GM18951 (cell line): ENCODE data around the gene NCOA6.

Source experiments
- POLR2A ChIP-seq: IDR thresholded peaks from 4 replicates; pipeline ENCODE4 v1.6.1; 2011; ENCODE audit warnings: mild to moderate bottlenecking; ENCODE audit not compliant: insufficient read length, insufficient read depth; ENCODE audit errors: extremely low read depth
- in situ Hi-C: fragments of 300-500 bp; cut with MboI; formaldehyde crosslinking; loops from one replicate; pipeline ENCODE4 v1.12.0; 2022; ENCODE audit warnings: low sequenced_read_pairs, mixed read lengths, inconsistent platforms; ENCODE audit not compliant: unreplicated experiment

Gene NCOA6

DNA sequence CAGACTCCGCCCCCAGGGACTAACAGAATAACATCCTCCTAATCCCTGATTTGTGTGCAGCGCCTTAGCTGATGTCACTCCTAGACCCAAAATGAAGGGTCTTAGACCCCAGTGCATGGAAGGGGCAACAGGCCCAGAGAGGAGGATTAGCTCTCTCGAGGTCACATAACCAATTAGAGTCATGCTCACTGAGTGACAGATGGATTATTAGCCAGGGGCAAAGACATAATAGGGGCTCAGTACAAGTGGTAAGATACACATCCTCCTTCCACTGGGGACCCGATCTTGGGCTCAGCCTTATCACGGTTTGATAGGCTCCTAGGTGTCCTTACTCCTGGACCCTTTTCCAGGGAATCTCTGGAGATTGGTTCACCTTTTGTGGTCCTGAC lies 120.4 kb downstream of the NCOA6 start:
- TF ChIP-seq POLR2A: no peak
- in situ Hi-C loops: loop anchor here (10.0 kb wide), 1 partner anchor 170 kb away; no protein-coding TSS in a partner anchor

DNA sequence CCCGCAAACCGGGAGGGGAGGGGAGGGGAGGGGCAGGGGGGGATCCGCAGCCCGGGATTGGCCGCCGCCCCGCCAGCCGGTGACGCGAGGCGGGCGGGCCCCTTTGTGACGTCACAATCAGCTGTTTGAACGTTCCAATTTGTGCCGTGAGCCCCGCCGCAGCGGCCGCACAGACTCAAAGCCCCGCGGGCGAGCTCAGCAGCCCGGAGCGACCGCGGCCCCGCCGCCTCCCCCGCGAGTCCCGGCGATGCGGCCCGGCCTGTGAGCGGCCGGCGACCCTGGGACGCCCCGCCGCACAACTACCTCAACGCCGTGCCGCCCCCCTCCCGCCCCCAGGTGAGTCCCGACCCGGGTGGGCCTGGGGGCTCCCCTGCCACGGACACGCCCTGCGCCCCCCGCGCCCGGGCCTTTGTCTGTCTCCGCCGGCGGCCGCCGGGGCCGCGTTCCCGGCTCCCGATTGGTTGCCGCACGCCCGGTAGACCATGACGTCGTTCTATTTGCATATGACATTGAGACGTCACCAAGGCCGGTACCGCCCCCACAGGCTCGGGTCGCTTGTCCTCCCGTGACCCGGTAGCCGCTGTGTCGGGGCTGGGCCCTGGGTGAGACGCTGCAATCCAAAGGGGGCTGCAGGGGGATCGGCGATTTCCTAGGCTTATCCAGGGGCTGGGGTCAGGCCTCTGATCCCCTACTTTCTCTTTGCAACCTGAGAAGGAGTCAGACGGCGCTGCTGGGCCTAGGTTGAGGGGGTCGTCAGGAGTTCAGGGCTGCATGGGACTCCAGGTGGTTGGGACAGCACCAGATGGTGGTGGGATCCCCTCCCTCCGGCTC lies 121.1 kb downstream of the NCOA6 start, which contains the start of gene TP53INP2:
TSS of gene TP53INP2 (plus strand) at position 168 of the 831 bp plus-strand sequence. CDS start 4,396 bp downstream, outside the sequence.
- peak; percentile 62 for TF ChIP-seq POLR2A

DNA sequence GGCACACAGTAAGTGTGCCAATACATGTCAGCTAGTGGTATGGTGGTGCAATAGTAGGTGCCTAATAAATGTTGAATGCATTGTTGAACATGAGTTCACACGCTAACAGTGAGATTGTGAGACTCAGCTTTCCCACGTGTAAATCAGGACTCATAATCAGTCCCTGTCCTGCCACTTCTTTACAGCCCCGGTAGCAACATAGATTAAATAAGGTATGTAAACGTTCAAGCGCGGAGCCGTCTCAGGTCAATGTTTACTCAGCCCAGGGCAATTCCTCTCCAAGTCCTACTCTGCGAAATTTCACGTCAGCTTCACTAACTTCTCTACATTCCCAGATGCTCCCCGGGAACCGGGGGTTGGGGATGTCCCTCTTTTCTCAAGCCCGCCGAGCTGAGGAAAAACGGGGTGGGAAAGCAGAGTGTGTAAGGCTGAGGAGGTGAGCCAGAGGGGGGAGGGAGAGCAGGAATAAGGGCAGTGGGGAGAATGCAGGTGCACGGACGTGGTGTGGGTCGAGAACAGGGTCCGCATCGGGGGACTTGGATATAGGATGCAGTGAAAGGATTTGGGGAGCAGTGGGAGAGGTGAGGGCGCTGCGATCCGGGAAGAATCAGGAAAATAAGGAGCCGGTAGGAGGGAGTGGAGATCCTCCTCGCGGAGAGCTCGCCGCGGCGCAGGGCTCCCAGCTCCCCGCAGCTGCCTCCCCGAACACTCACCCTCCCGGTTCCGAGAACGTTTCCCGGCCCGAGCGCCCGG lies 121.9 kb downstream of the NCOA6 start:
- TF ChIP-seq POLR2A: no peak

More for the DNA sequence above, 121.1 kb downstream of the NCOA6 start, which contains the start of gene TP53INP2:
- in situ Hi-C loops: loop anchor here (10.0 kb wide), 1 partner anchor 170 kb away; no protein-coding TSS in a partner anchor

DNA sequence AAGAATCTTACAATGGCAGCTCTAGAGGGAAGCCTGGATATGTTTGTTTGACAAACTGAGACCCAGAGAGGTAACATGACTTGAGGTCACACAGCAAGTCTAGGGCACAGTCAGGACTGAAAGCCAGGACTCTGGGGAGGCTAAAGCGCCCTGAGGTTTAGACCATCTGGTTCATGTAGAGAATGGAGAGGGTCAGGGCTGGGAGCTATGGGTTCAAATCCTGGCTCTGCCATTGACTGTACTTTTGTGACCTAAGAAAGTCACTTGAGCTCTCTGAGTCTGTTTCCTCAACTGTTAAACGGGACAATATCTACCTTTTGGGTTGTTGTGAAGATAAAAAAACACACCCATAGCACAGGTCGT lies 122.4 kb downstream of the NCOA6 start:
- TF ChIP-seq POLR2A: no peak
- in situ Hi-C loops: loop anchor here (10.0 kb wide), 1 partner anchor 168 kb away; no protein-coding TSS in a partner anchor

More for the DNA sequence above, 121.9 kb downstream of the NCOA6 start:
- in situ Hi-C loops: loop anchor here (10.0 kb wide), 1 partner anchor 169 kb away; no protein-coding TSS in a partner anchor

DNA sequence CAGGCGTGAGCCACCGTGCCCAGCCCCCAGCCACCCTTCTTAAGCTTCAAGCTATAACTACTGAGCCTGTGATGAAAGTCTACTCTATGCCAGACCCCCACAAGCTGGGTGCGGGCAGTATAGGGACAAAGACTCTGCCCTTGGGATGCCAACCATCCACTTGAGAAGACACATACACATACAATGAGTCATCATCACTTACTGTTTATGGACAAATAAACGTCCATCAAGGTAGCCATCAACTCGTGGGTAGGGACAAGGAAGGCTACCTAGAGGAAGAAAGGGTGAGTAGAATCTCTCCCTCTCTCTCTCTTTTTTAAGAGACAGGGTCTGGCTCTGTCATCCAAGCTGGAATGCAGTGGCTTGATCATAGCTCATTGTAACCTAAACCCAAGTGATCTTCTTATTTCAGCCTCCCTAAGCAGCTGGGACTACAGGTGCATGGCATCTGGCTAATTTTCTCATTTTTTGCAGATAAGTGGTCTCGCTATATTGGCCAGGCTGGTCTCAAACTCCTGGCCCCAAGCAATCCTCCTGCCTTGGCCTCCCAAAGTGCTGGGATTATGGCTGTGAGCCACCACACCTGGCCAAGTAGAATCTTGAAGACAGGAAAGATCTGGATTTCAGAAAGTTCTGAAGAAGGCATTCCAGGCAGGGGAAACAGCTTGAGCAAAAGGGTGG lies 123.9 kb downstream of the NCOA6 start:
- in situ Hi-C loops: loop anchor here (10.0 kb wide), 1 partner anchor 167 kb away; no protein-coding TSS in a partner anchor
- TF ChIP-seq POLR2A: no peak

DNA sequence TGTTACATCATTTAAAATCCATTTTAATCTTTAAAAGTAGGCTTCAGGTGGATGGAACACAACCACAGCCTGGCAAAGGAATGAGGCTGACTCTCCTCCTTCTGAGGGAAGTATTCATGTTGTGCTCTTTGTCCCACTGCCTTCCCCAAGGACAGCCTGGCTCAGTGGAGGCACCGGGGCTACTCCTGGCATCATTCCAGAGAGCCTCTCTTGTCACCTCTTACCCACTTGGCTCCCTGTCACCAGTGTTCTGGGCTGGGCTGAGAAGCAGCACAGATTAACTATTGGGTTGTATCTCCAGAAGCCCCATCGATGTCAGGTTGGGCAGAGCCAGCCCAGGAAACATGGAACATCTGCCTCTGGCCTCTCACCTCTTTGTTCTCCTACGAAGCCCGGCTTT lies 132.0 kb downstream of the NCOA6 start:
- in situ Hi-C loops: no loop called here
- TF ChIP-seq POLR2A: no peak

DNA sequence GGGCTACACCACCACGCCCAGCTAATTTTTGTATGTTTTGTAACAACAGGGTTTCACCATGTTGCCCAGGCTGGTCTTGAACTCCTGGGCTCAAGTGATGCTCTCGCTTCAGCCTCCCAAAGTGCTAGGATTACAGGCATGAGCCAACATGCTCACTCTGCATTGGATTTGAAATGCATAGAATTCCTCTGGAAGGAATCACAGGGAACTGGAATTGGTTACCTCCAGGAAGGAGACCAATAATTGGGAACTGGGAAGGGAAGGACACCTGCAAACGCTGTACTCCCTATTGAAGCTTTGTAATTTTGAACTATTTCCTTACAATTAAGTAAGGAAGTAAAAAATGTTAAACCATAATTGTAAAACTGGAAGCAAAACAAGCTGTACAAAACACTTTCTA lies 133.6 kb downstream of the NCOA6 start:
- in situ Hi-C loops: no loop called here
- no peak for TF ChIP-seq POLR2A

DNA sequence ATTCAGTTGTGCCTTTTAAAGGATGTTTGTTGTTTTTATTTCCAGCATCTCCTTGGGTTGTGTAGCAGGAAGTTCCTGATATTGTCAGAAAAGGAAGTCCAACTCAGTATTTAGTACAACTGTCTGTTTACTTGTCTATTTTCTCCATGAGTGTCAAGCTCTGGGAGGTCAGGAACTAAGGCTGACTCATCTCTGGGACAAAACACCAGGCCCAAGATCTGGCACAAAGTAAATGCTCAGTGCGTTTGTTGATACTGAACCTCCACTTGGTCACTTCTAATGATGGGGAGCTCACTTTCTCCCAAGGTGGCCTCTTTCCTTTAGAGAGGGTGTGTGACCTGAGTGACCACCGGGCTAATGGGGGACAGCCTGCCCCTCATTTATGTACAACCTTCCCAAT lies 136.0 kb downstream of the NCOA6 start:
- TF ChIP-seq POLR2A: no peak
- in situ Hi-C loops: no loop called here

DNA sequence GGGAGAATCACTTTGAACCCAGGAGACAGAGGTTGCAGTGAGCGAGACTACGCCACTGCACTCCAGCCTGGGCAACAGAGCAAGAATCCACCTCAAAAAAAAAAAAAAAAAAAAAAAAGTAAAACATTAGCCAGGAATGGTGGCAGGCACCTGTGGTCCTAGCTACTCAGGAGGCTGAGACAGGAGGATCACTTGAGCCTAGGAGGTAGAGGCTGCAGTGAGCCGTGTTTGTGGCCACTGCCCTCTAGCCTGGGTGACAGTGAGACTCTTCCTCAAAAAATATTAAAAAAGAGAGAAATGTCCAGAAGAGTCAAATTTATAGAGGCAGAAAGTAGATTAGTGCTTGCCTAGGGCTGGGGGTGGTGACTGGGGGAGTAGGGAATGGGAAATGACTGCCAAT lies 141.8 kb downstream of the NCOA6 start:
- in situ Hi-C loops: no loop called here
- TF ChIP-seq POLR2A: no peak

DNA sequence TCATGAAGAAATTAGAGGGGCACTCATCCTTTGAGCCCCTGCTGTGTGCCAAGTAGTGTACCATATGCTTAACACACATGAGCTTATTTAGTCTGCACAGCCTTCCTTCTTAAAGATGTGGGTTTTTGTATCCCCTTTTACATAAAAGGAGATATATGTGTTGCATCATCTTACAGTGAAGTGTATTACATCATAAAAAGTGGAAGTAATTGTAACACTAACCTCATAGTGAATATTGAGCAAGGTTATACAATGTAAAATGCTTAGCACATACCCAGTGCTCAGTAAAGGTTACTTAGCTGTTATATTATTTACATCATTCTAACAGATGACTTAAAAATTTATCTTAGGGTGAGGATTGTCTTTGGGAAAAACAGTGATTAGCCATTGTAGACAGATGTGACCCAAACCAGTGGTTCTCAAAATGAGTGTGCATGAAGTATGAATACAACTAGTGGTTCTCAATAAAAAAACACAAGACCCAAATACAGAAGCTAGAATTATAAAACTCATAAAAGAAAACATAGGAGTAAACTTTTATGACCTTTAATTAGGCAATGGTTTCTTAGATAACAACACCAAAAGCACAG lies 144.8 kb downstream of the NCOA6 start:
- in situ Hi-C loops: no loop called here
- TF ChIP-seq POLR2A: no peak

DNA sequence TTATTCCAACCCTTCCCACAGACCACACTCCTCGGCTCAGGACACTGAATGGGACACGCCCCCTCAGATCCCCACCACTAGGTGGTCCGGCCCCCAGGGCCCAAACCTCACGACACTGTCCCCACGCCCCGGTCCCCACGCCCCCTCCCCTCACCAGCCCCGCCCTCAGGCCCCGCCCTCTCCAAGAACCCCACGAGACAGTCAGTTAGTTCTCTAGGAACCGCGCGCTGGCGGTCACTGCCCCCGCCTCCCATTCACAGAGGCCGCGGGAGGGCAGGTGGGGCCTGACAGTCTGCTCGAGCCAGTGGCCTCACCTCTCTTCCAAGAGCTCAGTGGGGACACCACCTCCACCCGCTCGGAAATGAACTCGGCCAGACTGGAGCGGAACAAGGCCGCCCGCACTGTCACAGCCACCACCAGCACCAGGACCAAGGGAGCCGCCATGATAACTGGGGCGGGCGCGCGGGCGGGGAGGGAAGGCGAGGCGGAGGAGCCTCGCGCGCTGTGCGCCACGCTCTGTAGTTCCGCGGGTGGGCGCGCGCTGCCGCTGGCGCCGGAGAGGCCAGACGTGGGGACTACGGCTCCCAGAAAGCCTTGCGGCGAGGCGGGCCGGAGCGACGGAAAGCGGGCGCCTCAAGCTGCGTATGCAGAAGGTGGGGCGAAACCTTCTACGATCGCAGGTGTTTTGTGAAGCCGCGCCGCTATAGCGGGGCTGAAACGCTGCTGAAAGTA lies 148.6 kb downstream of the NCOA6 start, which contains the start of gene PIGU:
TSS of gene PIGU (minus strand) at position 451 of the 732 bp plus-strand sequence. CDS start at position 444, 7 bp downstream.
- in situ Hi-C loops: no loop called here
- peak; percentile 80 for TF ChIP-seq POLR2A
